Colonic mucosa (tissue), 4 donors: ENCODE data around the gene FAM171A2. TPM values are rescaled to one million over a fixed set of nuclear protein-coding genes. Genes with fewer than 3 reads are reported as not detected.
"Not testable (repeated sequence)": the region's sequence is repeated elsewhere in the genome, so short reads cannot be mapped to it uniquely, and the experiment has no call there.

Experiments
- DNase-seq: peaks from one replicate; pipeline ENCODE4 v3.0.0-alpha.2; 2020
- H3K27ac ChIP-seq: fragments of 200-600 bp; one replicate; pipeline ENCODE4 v1.8.0; 2021
- H3K27me3 ChIP-seq: fragments of 200-600 bp; one replicate; pipeline ENCODE4 v1.8.0; 2021
- H3K36me3 ChIP-seq: fragments of 200-600 bp; one replicate; pipeline ENCODE4 v1.8.0; 2021
- H3K4me1 ChIP-seq: fragments of 200-600 bp; one replicate; pipeline ENCODE4 v1.8.0; 2021; ENCODE audit warnings: mild to moderate bottlenecking
- H3K4me3 ChIP-seq: fragments of 200-600 bp; one replicate; pipeline ENCODE4 v1.8.0; 2021
- H3K9ac ChIP-seq, 2 donors: one replicate each; pipeline ENCODE4 v1.7.0; 2013; ENCODE audit warnings: control low read depth in 2 of 2, low read depth in 2 of 2, low read length in 2 of 2
- H3K9me3 ChIP-seq: fragments of 200-600 bp; one replicate; pipeline ENCODE4 v1.8.0; 2021
- CTCF ChIP-seq: fragments of 200-600 bp; IDR thresholded peaks from one replicate; pipeline ENCODE4 v1.8.0; 2022; ENCODE audit warnings: antibody characterized with exemption, mild to moderate bottlenecking
- intact Hi-C: fragments of 100-400 bp; cut with DNase I; formaldehyde crosslinking; loops from one replicate; pipeline ENCODE4 v1.14.1; 2022
- total RNA-seq, 2 donors: library from RNA; stranded (reverse); fragmentation: NEBNext Ultra II Directional in 1 of 2; extraction: Animal tissue kit (Norgen Biotek cat#: 25700) in 1 of 2; gene quantifications; one replicate each; pipeline ENCODE4 v1.2.1, GENCODE V29; 2021
- donor health status: healthy.
- donor health status: DM: no; HTN: no; CAD: no.
- donor health status: DM: no; HTN: no; CAD: no.

Gene FAM171A2
- total RNA-seq, 2 donors from 2014 or later: 0.64 to 0.72 TPM

GRCh38 chr17:44348234-44348987 lies 15.2 kb downstream of the FAM171A2 start:
- Histone ChIP-seq H3K27ac (no peak overlapping the region), H3K4me3 (no peak overlapping the region), H3K27me3 (no peaks in the 10 kb centered on the region), H3K36me3 (peaks cover 5% of the 10 kb centered on the region), H3K9ac (no peak overlapping the region), H3K4me1 (peaks cover 6% of the 10 kb centered on the region), H3K9me3 (no peaks in the 10 kb centered on the region)
- no peak for TF ChIP-seq CTCF
- intact Hi-C loops: no loop called here
- no peak for DNase-seq

GRCh38 chr17:44347206-44348055 lies 16.2 kb downstream of the FAM171A2 start:
- H3K9ac ChIP-seq, H3K36me3 ChIP-seq, intact Hi-C loops, H3K4me1 ChIP-seq, H3K4me3 ChIP-seq, H3K9me3 ChIP-seq, DNase-seq, H3K27me3 ChIP-seq: not testable (repeated sequence)
- peak overlapping the region; percentile 18 for H3K27ac ChIP-seq

GRCh38 chr17:44346064-44346844 lies 17.4 kb downstream of the FAM171A2 start:
- Histone ChIP-seq H3K9me3 (no peaks in the 10 kb centered on the region), H3K9ac (peak overlapping the region; percentile 96 to 99), H3K36me3 (no peaks in the 10 kb centered on the region), H3K4me3 (peak overlapping the region; percentile 80), H3K4me1 (peaks cover 6% of the 10 kb centered on the region), H3K27me3 (no peaks in the 10 kb centered on the region), H3K27ac (peak overlapping the region; percentile 93)
- intact Hi-C loops: no loop called here
- TF ChIP-seq CTCF: no peak
- DNase-seq: no peak

- peaks cover 6% of the 10 kb centered on the region for H3K4me1 ChIP-seq
- H3K27ac ChIP-seq: peak overlapping the region; percentile 93
- H3K9ac ChIP-seq: peak overlapping the region; percentile 96 to 99
- H3K4me3 ChIP-seq: peak overlapping the region; percentile 80
- intact Hi-C loops: no loop called here
- DNase-seq: peak; percentile 75
- H3K36me3 ChIP-seq: no peaks in the 10 kb centered on the region
- no peak for TF ChIP-seq CTCF
- no peaks in the 10 kb centered on the region for H3K9me3 ChIP-seq
- H3K27me3 ChIP-seq: no peaks in the 10 kb centered on the region
Observed at GRCh38 chr17:44345454-44346026, 18.1 kb downstream of the FAM171A2 start.

- peak within 1 kb of the TSS; percentile 93 for H3K27ac ChIP-seq
- peak; percentile 98 for DNase-seq
- H3K9ac ChIP-seq: peak within 1 kb of the TSS; percentile 96 to 99
- no peaks in the 10 kb centered on the region for H3K9me3 ChIP-seq
- peaks cover 6% of the 10 kb centered on the region for H3K4me1 ChIP-seq
- intact Hi-C loops: no loop called here
- TF ChIP-seq CTCF: no peak
- H3K4me3 ChIP-seq: peak within 1 kb of the TSS; percentile 80
- H3K27me3 ChIP-seq: no peaks in the 10 kb centered on the region
- H3K36me3 ChIP-seq: no peaks in the 10 kb centered on the region
Observed at GRCh38 chr17:44344939-44345453, 18.7 kb downstream of the FAM171A2 start, which contains the start of gene GRN. Gene GRN (plus strand): TSS chr17:44345302. CDS start chr17:44349165, 3,863 bp downstream.
